HG03342 (cell line): Measurements from ENCODE around the gene PTTG1.
A peak's percentile ranks its signal among the peaks of the same experiment; 100 is the strongest.
"Not testable (repeated sequence)": the region's sequence is repeated elsewhere in the genome, so short reads cannot be mapped to it uniquely, and the experiment has no call there.

Experiments
- ATAC-seq: cut with Tn5 transposase; IDR thresholded peaks from one replicate; pipeline ENCODE4 v1.9.1; 2021; ENCODE audit warnings: mild to moderate bottlenecking, moderate library complexity; ENCODE audit not compliant: unreplicated experiment

Gene PTTG1

GRCh38 chr5:160420331-160420610 is 1.4 kb upstream of the PTTG1 start:
- no peak for ATAC-seq

- no peak for ATAC-seq
These were observed 1.4 kb downstream of the PTTG1 start for GRCh38 chr5:160423099-160423498.

DNA sequence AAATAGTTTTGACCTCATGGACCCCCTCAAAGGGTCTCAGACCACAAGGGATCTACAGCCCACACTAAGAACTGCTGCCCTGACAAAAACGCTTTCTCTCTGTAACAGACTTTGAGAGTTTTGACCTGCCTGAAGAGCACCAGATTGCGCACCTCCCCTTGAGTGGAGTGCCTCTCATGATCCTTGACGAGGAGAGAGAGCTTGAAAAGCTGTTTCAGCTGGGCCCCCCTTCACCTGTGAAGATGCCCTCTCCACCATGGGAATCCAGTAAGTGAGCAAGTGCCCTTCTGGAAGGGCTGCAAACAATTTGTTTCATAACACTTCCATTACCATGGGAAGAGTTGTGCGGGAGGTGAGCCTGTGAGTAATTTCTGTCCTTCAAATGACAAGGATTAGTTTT is 6.0 kb downstream of the PTTG1 start:
- no peak for ATAC-seq

DNA sequence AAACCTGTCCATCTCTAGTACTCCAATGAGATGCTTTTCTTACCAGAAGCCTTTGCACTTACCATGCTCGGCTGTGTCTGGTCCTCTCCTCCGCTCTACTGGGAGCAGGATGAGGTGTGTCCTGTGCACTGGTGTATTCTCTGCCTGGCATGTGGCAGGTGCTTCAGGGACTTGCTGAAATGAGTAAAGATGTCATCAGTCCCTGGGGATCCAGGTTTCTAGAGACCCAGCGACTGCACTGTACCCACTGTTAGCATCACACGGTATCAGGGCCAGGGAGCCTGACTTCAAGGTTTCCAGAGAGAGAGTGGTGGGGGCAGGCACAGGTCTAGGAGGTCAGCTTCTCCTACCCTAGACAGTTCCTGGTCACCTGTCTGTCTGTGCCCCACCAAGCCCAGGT is 10.5 kb downstream of the PTTG1 start:
- peak; percentile 33 for ATAC-seq

- no peak for ATAC-seq
These were observed 11.1 kb downstream of the PTTG1 start for GRCh38 chr5:160432787-160433186.

DNA sequence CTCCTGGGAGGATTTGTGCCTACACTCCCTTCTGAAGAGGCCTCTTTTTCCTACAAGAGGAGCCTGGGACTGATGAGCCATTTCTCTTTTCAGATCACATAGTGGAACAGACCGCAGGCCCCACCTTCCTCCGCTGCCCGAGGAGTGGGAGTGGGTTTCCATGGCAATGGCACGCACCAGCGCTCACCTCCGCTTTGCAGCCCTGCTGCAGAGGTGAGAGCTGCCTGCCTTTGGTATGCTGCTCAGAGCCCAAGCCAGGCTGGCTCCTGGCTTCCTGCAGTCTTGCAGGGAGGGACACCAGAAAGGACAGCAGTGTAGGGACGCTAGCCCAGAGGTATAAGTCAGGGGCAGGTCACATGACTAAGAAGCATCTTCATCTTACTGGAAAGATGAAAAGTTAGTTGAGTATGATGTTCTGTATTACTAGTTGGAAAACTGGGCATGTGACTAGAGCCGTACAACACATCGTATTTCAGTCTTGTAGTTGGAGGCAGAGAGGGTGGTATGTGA is 12.4 kb downstream of the PTTG1 start:
- peak; percentile 79 for ATAC-seq

DNA sequence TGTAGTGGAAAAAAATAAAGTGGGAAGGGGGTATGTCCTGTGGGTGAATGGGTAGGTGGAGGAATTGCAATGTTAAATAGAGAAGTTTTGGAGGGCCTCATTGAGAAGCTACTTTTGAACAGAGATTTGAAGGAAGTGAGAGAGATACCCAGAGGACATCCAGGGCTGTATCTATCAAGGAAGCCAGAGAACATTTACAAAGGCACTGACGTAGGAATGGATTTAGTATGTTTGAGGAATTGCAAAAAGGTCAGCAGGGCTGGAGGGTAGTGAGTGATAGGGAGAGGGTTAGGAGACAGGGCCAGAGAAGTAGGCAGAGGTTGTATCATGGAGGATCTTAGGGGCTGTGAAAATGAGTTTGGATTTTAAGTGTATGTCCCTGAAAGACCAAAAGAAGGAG is 13.9 kb downstream of the PTTG1 start:
- no peak for ATAC-seq

- no peak for ATAC-seq
These were observed 14.4 kb downstream of the PTTG1 start for GRCh38 chr5:160436017-160436416.

DNA sequence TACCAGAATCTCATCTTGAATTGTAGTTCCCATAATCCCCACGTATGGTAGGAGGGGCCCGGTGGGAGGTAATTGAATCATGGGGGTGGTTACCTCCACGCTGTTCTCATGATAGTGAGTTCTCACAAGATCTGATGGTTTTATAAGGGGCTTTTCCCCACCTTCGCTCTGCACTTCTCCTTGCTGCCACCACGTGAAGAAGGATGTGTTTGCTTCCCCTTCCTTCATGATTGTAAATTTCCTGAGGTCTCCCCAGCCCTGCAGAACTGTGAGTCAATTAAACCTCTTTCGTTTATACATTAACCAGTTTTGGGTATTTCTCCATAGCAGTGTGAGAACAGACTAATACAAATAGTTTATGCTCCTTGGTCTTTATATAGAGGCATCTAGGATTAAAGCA is 15.0 kb downstream of the PTTG1 start:
- not testable (repeated sequence) for ATAC-seq

DNA sequence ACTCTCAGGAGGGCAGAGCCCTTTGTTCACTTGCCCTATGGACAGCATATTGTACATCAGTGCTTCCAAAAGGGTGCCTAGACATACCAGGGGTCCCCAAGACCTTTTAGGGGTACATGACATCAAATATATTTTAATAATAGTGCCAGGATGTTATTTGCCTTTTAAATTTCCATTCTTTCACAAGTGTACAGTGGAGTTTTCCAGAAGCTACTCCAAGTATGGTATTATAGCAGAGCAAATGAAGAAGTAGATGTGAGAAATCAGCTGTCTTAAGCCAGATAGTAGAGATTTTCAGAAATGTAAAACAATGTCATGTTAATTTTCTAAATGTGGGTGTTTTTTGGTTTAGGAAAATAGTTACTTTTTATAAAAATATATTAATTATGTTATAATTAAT is 15.6 kb downstream of the PTTG1 start:
- ATAC-seq = no peak

DNA sequence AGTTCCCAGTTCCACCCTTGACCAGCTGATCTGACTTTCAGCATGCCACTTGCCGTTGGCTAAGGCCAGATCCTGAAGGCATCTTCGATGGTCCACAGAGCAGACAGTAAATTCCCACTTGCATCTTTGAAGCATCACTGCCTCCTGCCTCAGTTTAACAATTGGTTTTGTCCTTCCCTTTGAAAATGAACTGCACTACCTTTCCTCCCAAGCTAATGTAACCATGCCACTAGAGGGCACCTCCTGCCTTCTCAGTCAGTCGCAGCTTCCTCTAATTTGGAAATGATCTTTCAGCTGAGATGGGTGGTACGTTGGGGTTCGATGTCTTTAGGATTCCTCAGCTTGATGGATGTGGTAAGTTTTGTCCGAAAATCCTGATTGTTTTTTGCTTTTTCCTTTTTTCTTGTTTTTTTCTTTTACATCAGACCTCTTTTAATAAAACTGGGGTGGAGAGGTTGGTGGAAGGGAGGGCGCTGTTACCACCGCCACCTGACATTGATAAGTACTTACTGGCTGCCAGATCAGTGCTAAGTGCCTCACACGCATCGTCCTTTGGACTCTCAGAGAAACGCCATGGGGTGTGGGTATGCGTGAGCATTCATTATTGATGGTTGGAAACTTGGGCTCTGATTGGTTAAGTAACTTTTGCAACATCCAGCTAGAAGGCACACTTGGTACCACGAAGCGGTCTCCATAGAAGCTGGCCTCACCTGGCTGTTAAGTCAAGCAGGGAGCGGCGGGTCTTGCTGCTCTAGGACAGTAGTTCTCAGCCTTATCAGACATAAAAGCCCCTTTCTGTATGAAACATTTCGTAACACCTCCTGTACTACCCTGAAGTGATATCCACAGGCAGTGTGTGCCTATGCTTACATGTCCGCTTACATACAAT is 16.9 kb downstream of the PTTG1 start:
- peak; percentile 30 for ATAC-seq

GRCh38 chr5:160439205-160439600 is 17.5 kb downstream of the PTTG1 start:
- ATAC-seq = peak; percentile 61

GRCh38 chr5:160441311-160441781 is 19.7 kb downstream of the PTTG1 start:
- ATAC-seq = no peak

DNA sequence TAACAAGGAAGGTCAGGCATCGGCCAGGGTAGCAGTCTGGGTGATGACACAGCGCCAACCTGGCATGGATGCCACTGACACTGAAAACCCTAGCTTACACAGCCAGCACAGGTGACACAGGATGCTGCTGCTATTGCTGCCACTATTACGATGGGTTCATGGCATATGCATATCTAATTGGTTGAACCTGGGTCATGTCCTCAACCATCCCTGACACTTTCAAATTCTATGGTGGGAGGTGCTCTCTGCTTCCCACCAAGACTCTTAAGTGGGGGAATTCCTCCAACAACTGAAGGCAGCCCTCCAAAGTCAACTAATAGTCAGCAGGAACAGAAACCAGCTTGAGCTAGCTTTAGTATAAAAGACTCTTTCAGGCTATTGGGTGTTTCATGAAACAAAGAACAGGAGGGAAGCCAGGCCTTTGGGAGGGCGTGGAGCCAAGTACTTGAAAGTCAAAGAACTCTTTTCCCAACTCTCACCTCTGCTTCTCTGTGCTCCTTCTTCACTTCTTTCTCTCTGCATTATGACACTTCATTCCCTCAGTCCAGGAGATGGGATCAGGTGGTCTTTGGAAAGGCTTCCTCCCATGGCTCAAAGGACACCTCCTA is 21.3 kb downstream of the PTTG1 start:
- peak; percentile 16 for ATAC-seq

DNA sequence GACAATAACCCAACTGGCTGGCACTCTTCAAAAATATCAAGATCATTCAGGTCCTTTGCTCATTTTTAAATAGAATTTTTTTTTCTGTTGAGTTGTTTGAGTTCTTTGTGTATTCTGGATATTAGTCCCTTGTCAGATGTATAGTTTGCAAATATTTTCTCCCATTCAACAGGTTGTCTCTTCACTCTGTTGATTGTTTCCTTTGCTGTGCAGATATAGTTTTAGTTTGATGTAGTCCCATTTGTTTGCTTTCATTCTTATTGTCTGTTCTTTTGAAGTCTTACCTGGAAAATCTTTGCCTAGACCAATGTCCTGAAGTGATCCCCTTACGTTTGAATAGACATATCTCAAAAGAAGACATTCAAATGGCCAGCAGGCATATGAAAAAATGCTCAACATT is 22.8 kb downstream of the PTTG1 start:
- ATAC-seq = no peak

GRCh38 chr5:160445132-160445531 is 23.5 kb downstream of the PTTG1 start:
- ATAC-seq = peak; percentile 41

GRCh38 chr5:160445751-160446150 is 24.1 kb downstream of the PTTG1 start:
- ATAC-seq = no peak

DNA sequence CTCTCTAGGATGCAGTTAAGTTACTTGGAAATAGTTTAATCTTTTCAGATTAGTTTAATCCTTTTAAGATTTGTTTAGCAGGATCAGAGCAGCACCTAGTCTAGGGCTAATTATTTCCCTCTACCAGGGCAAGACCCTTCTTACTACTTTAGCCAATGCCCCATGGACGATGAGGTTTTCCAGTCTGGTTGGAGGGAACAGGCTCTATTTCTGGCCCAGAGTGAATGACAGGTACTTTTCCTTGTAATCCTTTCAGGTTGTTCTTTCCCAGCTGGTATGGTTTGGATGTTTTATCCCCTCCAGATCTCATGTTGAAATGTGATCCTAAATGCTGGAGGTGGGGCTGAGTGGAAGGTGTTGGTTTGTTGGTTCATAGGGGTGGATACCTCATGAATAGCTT is 27.2 kb downstream of the PTTG1 start:
- ATAC-seq = no peak

DNA sequence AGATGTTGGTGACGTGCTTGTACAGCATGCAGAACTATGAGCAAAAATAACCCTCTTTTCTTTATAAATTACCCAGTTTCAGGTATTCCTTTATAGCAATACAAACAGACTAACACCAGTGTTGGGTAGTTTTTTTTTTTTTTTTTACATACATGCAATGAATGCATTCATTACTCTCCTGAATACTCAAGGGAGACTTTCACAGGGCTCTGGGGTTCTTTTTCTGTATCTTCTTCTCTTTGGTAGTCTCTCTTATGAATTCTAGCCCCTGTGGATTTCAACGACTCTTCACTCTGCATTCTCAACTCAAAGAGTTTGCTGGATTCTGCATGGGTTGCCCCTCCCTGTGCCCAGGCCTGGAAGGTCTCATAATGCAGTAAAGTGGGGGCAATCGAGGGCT is 27.8 kb downstream of the PTTG1 start:
- no peak for ATAC-seq

DNA sequence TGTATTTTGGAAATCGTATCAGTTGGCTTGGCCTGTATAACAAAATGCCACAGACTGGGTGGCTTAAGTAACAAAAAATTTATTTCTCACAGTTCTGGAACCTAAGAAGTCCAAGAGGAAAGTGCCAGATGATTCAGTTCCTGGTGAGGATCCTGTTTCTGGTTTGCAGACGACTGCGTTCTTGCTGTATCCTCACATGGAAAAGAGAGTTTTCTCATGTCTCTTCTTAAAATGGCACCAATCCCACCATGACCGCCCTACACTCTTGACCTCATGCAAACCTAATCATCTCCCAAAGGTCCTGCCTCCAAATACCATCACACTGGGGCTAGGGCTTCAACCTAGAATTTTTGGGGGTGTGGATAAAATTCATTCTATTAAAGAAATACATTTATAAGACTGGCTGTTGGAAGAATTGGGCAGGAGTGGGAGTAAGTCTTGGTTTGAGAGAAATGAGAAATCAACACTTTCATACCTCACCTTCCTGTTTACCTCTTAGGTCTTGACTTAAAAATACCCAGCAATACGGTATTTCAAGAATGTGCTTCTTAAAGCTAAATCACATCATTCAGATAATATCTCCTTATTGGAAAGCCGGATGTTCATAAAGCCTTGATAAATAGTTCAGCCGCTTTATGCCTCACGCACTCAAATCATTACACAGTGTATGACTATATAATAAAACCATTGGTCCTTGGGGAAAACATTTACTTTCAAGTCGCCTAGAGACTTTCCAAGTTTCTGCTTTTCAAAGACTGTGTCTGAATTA is 28.7 kb downstream of the PTTG1 start:
- ATAC-seq = peak; percentile 63

DNA sequence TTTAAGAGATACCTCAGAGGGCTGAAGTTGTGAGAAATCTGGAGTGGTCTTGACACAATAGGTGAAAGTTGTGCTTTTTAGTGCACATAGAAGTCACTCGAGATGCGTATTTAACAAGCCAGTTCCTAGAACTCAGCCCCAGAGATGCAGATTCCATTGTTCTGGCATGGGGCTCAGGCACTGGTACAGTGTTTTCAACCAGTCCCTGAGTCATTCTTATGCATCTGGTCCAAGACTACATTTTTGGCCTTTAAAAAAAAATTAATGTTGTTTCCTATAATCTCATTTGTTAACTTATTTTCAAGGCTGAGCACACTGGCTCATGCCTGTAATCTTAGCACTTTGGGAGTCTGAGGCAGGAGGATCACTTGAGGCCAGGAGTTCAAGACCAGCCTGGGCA is 29.6 kb downstream of the PTTG1 start:
- no peak for ATAC-seq

DNA sequence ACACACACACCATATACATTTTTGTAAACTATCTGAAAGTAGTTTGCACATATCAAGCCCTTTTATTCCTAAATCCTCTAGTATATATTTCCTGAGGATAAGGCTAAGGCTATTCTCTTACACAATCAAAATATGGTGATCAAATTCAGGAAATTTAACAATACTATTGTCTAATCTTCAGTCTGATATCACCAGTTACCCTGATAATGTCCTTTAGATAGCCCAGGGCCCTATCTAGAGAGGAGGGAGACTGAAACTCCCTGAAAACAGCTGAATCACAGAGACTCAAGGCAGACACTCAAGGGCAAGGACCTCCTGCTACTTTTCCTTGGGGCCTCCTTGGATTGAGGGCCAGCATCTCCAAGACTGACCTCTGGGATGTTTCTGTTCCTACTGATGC is 30.4 kb downstream of the PTTG1 start:
- no peak for ATAC-seq
